ENCODE data around the gene AGMO. TPM values are rescaled to one million over a fixed set of nuclear protein-coding genes. Genes with fewer than 3 reads are reported as not detected.

The AGMO gene
- total RNA-seq, 1 experiment from 2014 or later, result 0.77 TPM

- Mint-ChIP-seq H3K27ac (no peak overlapping the region), H3K36me3 (no peaks in the 10 kb centered on the region), H3K4me1 (no peaks in the 10 kb centered on the region), H3K9me3 (peaks cover 9% of the 10 kb centered on the region; the same call in 1 of the 2 replicates), H3K27me3 (ENCODE audit: low read depth) (no peaks in the 10 kb centered on the region), H3K4me3 (no peak overlapping the region)
- ATAC-seq (no peak), DNase-seq (ENCODE audit: low spot score) (no peak)
- POLR2A ChIA-PET, result interaction anchor here (0.6 kb wide), 1 partner anchor 46 kb away, joined by 3 read pairs; no protein-coding TSS in a partner anchor
- CTCF ChIA-PET, result interaction anchor here (1.0 kb wide), 1 partner anchor 153 kb away, joined by 4 read pairs; no protein-coding TSS in a partner anchor
- TF ChIP-seq ERG (CRISPR knock-in tag; IDR thresholded peaks at IDR 0.05), result no peak
- no peak for TF ChIP-seq OVOL2 (CRISPR knock-in tag; IDR thresholded peaks at IDR 0.05; ENCODE audit: borderline replicate concordance)
Measured at GRCh38 chr7:15567652-15568051, 5.8 kb upstream of the AGMO start.

GRCh38 chr7:15567036-15567435, 5.2 kb upstream of the AGMO start:
- ChIA-PET CTCF (interaction anchor here (1.0 kb wide), 1 partner anchor 154 kb away, joined by 4 read pairs; no protein-coding TSS in a partner anchor), POLR2A (interaction anchor here (0.6 kb wide), 1 partner anchor 760 kb away, joined by 3 read pairs; no protein-coding TSS in a partner anchor)
- DNase-seq (ENCODE audit: low spot score), result no peak
- no peak overlapping the region for H3K27ac Mint-ChIP-seq
- H3K4me3 Mint-ChIP-seq, result no peak overlapping the region
- no peak for TF ChIP-seq AFF4 (CRISPR knock-in tag; IDR thresholded peaks at IDR 0.05; ENCODE audit: borderline replicate concordance)
- no peak for TF ChIP-seq NFATC4 (CRISPR knock-in tag; IDR thresholded peaks at IDR 0.05)
- TF ChIP-seq FOXJ3 (CRISPR knock-in tag; IDR thresholded peaks at IDR 0.05; ENCODE audit: borderline replicate concordance), result no peak
- no peak for TF ChIP-seq OVOL2 (CRISPR knock-in tag; IDR thresholded peaks at IDR 0.05; ENCODE audit: borderline replicate concordance)
- TF ChIP-seq ATF1 (CRISPR knock-in tag; IDR thresholded peaks at IDR 0.05), result no peak
- TF ChIP-seq, protein P1, sequence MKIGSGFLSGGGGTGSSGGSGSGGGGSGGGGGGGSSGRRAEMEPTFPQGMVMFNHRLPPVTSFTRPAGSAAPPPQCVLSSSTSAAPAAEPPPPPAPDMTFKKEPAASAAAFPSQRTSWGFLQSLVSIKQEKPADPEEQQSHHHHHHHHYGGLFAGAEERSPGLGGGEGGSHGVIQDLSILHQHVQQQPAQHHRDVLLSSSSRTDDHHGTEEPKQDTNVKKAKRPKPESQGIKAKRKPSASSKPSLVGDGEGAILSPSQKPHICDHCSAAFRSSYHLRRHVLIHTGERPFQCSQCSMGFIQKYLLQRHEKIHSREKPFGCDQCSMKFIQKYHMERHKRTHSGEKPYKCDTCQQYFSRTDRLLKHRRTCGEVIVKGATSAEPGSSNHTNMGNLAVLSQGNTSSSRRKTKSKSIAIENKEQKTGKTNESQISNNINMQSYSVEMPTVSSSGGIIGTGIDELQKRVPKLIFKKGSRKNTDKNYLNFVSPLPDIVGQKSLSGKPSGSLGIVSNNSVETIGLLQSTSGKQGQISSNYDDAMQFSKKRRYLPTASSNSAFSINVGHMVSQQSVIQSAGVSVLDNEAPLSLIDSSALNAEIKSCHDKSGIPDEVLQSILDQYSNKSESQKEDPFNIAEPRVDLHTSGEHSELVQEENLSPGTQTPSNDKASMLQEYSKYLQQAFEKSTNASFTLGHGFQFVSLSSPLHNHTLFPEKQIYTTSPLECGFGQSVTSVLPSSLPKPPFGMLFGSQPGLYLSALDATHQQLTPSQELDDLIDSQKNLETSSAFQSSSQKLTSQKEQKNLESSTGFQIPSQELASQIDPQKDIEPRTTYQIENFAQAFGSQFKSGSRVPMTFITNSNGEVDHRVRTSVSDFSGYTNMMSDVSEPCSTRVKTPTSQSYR (CRISPR knock-in tag; IDR thresholded peaks at IDR 0.05), result no peak
- ATAC-seq, result no peak
- H3K9me3 Mint-ChIP-seq, result peaks cover 9% of the 10 kb centered on the region; the same call in 1 of the 2 replicates
- H3K36me3 Mint-ChIP-seq, result no peaks in the 10 kb centered on the region
- no peaks in the 10 kb centered on the region; the same call in 1 of the 2 replicates for H3K4me1 Mint-ChIP-seq
- no peaks in the 10 kb centered on the region for H3K27me3 Mint-ChIP-seq (ENCODE audit: low read depth)

- peaks cover 9% of the 10 kb centered on the region; the same call in 1 of the 2 replicates for H3K9me3 Mint-ChIP-seq
- no peak overlapping the region for H3K4me3 Mint-ChIP-seq
- ATAC-seq (no peak), DNase-seq (ENCODE audit: low spot score) (no peak)
- no peaks in the 10 kb centered on the region for H3K36me3 Mint-ChIP-seq
- H3K4me1 Mint-ChIP-seq, result peaks cover 5% of the 10 kb centered on the region
- CTCF ChIA-PET, result no interaction called here
- H3K27me3 Mint-ChIP-seq (ENCODE audit: low read depth), result no peaks in the 10 kb centered on the region
- H3K27ac Mint-ChIP-seq, result no peak overlapping the region
- POLR2A ChIA-PET, result interaction anchor here (0.6 kb wide), 1 partner anchor 760 kb away, joined by 3 read pairs; no protein-coding TSS in a partner anchor
- no peak for TF ChIP-seq GRHL2 (CRISPR knock-in tag; IDR thresholded peaks at IDR 0.05; ENCODE audit: insufficient replicate concordance, severe bottlenecking)
- no peak for TF ChIP-seq CREB1 (CRISPR knock-in tag; IDR thresholded peaks at IDR 0.05)
- no peak for TF ChIP-seq ZNF219 (CRISPR knock-in tag; IDR thresholded peaks at IDR 0.05; ENCODE audit: borderline replicate concordance)
- TF ChIP-seq ATF6 (CRISPR knock-in tag; IDR thresholded peaks at IDR 0.05), result no peak
- no peak for TF ChIP-seq JUN (CRISPR knock-in tag; IDR thresholded peaks at IDR 0.05)
- no peak for TF ChIP-seq ESRRA (CRISPR knock-in tag; IDR thresholded peaks at IDR 0.05; ENCODE audit: borderline replicate concordance)
- no peak for TF ChIP-seq SOX15 (CRISPR knock-in tag; IDR thresholded peaks at IDR 0.05)
- TF ChIP-seq SMAD3 (CRISPR knock-in tag; IDR thresholded peaks at IDR 0.05; ENCODE audit: borderline replicate concordance), result no peak
- TF ChIP-seq ETV6 (CRISPR knock-in tag; IDR thresholded peaks at IDR 0.05), result no peak
- no peak for TF ChIP-seq IRF2 (CRISPR knock-in tag; IDR thresholded peaks at IDR 0.05; ENCODE audit: borderline replicate concordance, low read depth)
- no peak for TF ChIP-seq FOXP1 (CRISPR knock-in tag; IDR thresholded peaks at IDR 0.05; ENCODE audit: borderline replicate concordance)
- no peak for TF ChIP-seq FOXK1 (CRISPR knock-in tag; IDR thresholded peaks at IDR 0.05)
Measured at GRCh38 chr7:15566476-15566875, 4.7 kb upstream of the AGMO start.
